PC-3 (cell line): ENCODE measurements around the gene RNF141. TPM values are rescaled to one million over a fixed set of nuclear protein-coding genes. Genes with fewer than 3 reads are reported as not detected.

ENCODE experiments used
- total RNA-seq: library from RNA; depleted of rRNA; stranded (reverse); fragments of >200 nt; gene quantifications from 2 replicates; pipeline ENCODE4 v1.2.3, GENCODE V29; 2014; rRNA removed

Gene RNF141
- total RNA-seq, 1 experiment from 2014 or later: 13.8 TPM

Other genes with a start within 250 kb of the RNF141 start
- 30.3 and 31.3 TPM in 2 replicates for gene SBF2, start 247.0 kb downstream of the RNF141 start, total RNA-seq
- 68.0 and 82.5 TPM in 2 replicates for gene ADM, start 236.1 kb downstream of the RNF141 start, total RNA-seq
- gene AMPD3, start 85.9 kb downstream of the RNF141 start, total RNA-seq: 11.8 and 16.5 TPM in 2 replicates
- gene LYVE1, start 27.5 kb upstream of the RNF141 start, total RNA-seq: not detected in 2 replicates
- 0.29 TPM in 1 of 2 replicates, not detected in the other for gene IRAG1, start 152.6 kb upstream of the RNF141 start, total RNA-seq
- gene CTR9, start 210.1 kb upstream of the RNF141 start, total RNA-seq: 20.0 and 21.9 TPM in 2 replicates